SIG-M5 (cell line): ENCODE measurements around the gene ADSS1.

Experiments used
- DNase-seq: peaks from one replicate; lab custom pipeline; 2025; lab: John Stamatoyannopoulos, UW

ADSS1 gene

GRCh38 chr14:104769324-104770071 lies 45.5 kb downstream of the ADSS1 start:
- no peak for DNase-seq

GRCh38 chr14:104770072-104770579 lies 46.1 kb downstream of the ADSS1 start:
- DNase-seq, result no peak

- no peak for DNase-seq
These were observed 46.8 kb downstream of the ADSS1 start for GRCh38 chr14:104770851-104771272.

GRCh38 chr14:104771374-104771773 lies 47.3 kb downstream of the ADSS1 start:
- DNase-seq, result no peak

GRCh38 chr14:104771918-104772706 lies 48.1 kb downstream of the ADSS1 start:
- DNase-seq, result no peak

- DNase-seq, result no peak
These were observed 48.9 kb downstream of the ADSS1 start for GRCh38 chr14:104772707-104773504.

- no peak for DNase-seq
These were observed 49.8 kb downstream of the ADSS1 start for GRCh38 chr14:104773505-104774452.

- no peak for DNase-seq
These were observed 50.5 kb downstream of the ADSS1 start for GRCh38 chr14:104774453-104775072.

GRCh38 chr14:104775073-104775489 lies 51.1 kb downstream of the ADSS1 start:
- DNase-seq, result no peak

- no peak for DNase-seq
These were observed 52.5 kb downstream of the ADSS1 start for GRCh38 chr14:104776481-104776880.

- no peak for DNase-seq
These were observed 53.2 kb downstream of the ADSS1 start for GRCh38 chr14:104776961-104777807.

- no peak for DNase-seq
These were observed 53.8 kb downstream of the ADSS1 start for GRCh38 chr14:104777808-104778249.

GRCh38 chr14:104778694-104779331 lies 54.8 kb downstream of the ADSS1 start:
- DNase-seq, result no peak

- DNase-seq, result no peak
These were observed 55.9 kb downstream of the ADSS1 start for GRCh38 chr14:104779776-104780512.

- DNase-seq, result no peak
These were observed 56.5 kb downstream of the ADSS1 start for GRCh38 chr14:104780513-104781030.

- no peak for DNase-seq
These were observed 57.4 kb downstream of the ADSS1 start for GRCh38 chr14:104781271-104782077.

GRCh38 chr14:104782086-104782807 lies 58.2 kb downstream of the ADSS1 start:
- no peak for DNase-seq
